Sigmoid colon (tissue), 4 donors: ENCODE measurements around the gene LRRC8A.

Source experiments
- EP300 ChIP-seq, 4 donors: sonication (generic); formaldehyde crosslinking; IDR thresholded peaks; one replicate each; pipeline ENCODE4 v1.6.1; 2017; ENCODE audit warnings: antibody characterized with exemption in 4 of 4
- TF ChIP-seq, protein P1 (sequence below), 4 experiments: fragments of 450-650 bp in 3 of 4; fragments of 200-600 bp in 1 of 4; IDR thresholded peaks; one replicate each; pipeline ENCODE4 v1.5.1; 2016 to 2019; ENCODE audit warnings: antibody characterized with exemption in 4 of 4, mild to moderate bottlenecking in 3 of 4, moderate library complexity in 2 of 4

DNA sequence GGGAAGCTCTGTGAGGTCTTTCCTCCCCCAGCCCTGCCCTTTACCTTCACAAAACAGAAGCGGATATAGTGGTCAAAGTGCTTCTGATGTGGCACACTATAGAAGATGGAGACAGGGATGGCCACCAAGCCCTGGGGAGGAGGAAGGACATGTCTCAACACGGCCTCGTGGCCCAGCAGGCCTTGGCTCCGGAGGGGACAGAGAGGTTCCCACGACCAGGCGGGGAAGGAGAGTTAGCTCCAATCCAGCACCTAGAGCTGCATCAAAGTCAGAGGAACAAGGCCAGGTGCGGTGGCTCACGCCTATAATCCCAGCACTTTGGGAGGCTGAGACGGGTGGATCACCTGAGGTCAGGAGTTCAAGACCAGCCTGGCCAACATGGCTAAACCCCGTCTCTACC lies 48.2 kb upstream of the LRRC8A start:
- TF ChIP-seq, protein P1, sequence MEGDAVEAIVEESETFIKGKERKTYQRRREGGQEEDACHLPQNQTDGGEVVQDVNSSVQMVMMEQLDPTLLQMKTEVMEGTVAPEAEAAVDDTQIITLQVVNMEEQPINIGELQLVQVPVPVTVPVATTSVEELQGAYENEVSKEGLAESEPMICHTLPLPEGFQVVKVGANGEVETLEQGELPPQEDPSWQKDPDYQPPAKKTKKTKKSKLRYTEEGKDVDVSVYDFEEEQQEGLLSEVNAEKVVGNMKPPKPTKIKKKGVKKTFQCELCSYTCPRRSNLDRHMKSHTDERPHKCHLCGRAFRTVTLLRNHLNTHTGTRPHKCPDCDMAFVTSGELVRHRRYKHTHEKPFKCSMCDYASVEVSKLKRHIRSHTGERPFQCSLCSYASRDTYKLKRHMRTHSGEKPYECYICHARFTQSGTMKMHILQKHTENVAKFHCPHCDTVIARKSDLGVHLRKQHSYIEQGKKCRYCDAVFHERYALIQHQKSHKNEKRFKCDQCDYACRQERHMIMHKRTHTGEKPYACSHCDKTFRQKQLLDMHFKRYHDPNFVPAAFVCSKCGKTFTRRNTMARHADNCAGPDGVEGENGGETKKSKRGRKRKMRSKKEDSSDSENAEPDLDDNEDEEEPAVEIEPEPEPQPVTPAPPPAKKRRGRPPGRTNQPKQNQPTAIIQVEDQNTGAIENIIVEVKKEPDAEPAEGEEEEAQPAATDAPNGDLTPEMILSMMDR (IDR thresholded peaks at IDR 0.05): no peak
- no peak for TF ChIP-seq EP300 (IDR thresholded peaks at IDR 0.05)
